Activated naive CD4-positive, alpha-beta T cell treated with anti-CD3 and anti-CD28 coated beads, Interleukin-2, amount 10 ng/mL, durations not matched to agents 7 days and 5 days (primary cell): ENCODE results near the gene C5orf15.

Source experiments
- CTCF ChIA-PET: fragments of 350-600 bp; sonication (Branson Sonifier 250); formaldehyde crosslinking; loops from one replicate; lab custom pipeline; 2021; ENCODE audit warnings: antibody characterized with exemption; lab: Charles Lee
- DNase-seq: peaks from one replicate; pipeline ENCODE4 v3.0.0-alpha.2; 2020
- H3K27ac Mint-ChIP-seq: one replicate; pipeline ENCODE4 v1.8.0; 2021; ENCODE audit warnings: mild to moderate bottlenecking, moderate library complexity, mixed read lengths
- H3K27me3 Mint-ChIP-seq: one replicate; pipeline ENCODE4 v1.8.0; 2021; ENCODE audit warnings: mild to moderate bottlenecking, mixed read lengths
- H3K36me3 Mint-ChIP-seq: one replicate; pipeline ENCODE4 v1.8.0; 2021; ENCODE audit warnings: mixed read lengths
- H3K4me1 Mint-ChIP-seq: one replicate; pipeline ENCODE4 v1.8.0; 2021; ENCODE audit warnings: mixed read lengths
- H3K4me3 Mint-ChIP-seq: one replicate; pipeline ENCODE4 v1.8.0; 2021; ENCODE audit warnings: mild to moderate bottlenecking, moderate library complexity, mixed read lengths
- H3K9me3 Mint-ChIP-seq: one replicate; pipeline ENCODE4 v1.8.0; 2021; ENCODE audit warnings: mixed read lengths

Gene C5orf15

DNA sequence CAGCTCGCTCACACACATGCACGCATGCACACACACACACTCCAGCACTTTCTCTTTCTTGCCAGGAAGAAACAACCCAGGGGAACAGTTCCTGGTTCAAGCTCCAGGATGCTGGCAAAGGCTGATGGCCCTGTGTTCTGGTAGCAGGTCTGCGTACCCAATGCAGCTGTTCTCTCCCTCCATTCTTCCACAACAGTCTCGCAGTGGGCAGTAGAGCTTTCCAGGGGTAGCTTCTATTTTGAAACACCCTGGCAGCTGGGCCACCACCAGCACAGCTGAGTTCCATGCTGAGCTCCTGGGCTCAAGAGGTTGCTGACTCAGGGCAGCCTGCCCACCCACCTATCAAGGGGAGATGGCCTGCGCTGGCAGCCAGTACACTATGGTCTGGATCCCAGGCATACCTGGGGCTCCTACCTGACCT is 31.7 kb upstream of the C5orf15 start:
- no peak overlapping the region for H3K27ac Mint-ChIP-seq
- H3K4me3 Mint-ChIP-seq = no peak overlapping the region
- CTCF ChIA-PET = interaction anchor here (1.3 to 9.4 kb wide), 4 partner anchors 17 to 55 kb away, joined by 3 to 107 read pairs (median 4); no protein-coding TSS in a partner anchor
- peaks cover 58% of the 10 kb centered on the region for H3K4me1 Mint-ChIP-seq
- H3K36me3 Mint-ChIP-seq = peaks cover 28% of the 10 kb centered on the region
- H3K9me3 Mint-ChIP-seq = no peaks in the 10 kb centered on the region
- no peak for DNase-seq
- H3K27me3 Mint-ChIP-seq = no peaks in the 10 kb centered on the region

DNA sequence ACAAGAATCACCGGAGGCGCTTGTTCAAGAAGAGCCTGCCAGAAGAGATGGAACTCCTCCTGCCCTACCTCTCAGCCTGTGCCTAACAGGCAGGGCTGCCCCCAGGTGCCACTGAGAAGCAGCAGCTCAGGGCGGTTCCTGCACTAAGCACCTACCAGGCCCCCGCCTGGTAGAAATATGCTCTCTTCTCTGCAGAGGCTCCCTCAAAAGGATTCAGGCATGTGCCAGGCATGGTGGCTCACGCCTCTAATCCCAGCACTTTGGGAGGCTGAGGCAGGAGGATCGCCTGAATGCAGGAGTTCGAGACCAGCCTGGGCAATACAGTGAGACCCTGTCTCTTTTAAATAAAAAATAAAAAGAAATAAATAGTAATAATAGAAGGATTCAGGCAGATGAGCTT is 30.4 kb upstream of the C5orf15 start:
- Mint-ChIP-seq H3K4me3 (no peak overlapping the region), H3K9me3 (no peaks in the 10 kb centered on the region), H3K27me3 (no peaks in the 10 kb centered on the region), H3K36me3 (peaks cover 27% of the 10 kb centered on the region), H3K27ac (no peak overlapping the region), H3K4me1 (peaks cover 65% of the 10 kb centered on the region)
- no peak for DNase-seq
- CTCF ChIA-PET = interaction anchor here (0.8 to 9.4 kb wide), 5 partner anchors 12 to 55 kb away, joined by 3 to 107 read pairs (median 4); no protein-coding TSS in a partner anchor

DNA sequence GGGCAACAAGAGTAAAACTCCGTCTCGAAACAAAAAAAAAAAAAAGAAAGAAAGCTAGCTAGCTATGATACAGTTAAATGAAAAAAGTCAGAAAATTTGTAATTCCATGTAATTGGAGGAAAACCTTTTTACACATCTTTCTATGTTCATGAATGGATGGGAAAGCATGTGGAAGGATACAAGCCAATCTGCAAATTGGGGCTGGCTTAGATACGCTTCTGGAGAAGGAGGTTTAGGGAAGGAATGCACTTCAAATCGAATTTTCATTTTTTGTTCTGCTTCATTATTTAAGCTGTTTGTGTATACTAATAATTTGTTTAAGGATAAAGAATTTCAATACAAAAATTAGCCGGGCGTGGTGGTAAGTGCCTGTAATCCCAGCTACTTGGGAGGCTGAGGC is 29.6 kb upstream of the C5orf15 start:
- H3K4me1 Mint-ChIP-seq = peaks cover 64% of the 10 kb centered on the region
- peaks cover 22% of the 10 kb centered on the region for H3K36me3 Mint-ChIP-seq
- no peak for DNase-seq
- H3K9me3 Mint-ChIP-seq = no peaks in the 10 kb centered on the region
- no peaks in the 10 kb centered on the region for H3K27me3 Mint-ChIP-seq
- no peak overlapping the region for H3K27ac Mint-ChIP-seq
- no peak overlapping the region for H3K4me3 Mint-ChIP-seq
- CTCF ChIA-PET = interaction anchor here (0.7 to 9.4 kb wide), 5 partner anchors 8 to 514 kb away, joined by 3 to 107 read pairs (median 4); partner anchors contain the start of gene VDAC1

DNA sequence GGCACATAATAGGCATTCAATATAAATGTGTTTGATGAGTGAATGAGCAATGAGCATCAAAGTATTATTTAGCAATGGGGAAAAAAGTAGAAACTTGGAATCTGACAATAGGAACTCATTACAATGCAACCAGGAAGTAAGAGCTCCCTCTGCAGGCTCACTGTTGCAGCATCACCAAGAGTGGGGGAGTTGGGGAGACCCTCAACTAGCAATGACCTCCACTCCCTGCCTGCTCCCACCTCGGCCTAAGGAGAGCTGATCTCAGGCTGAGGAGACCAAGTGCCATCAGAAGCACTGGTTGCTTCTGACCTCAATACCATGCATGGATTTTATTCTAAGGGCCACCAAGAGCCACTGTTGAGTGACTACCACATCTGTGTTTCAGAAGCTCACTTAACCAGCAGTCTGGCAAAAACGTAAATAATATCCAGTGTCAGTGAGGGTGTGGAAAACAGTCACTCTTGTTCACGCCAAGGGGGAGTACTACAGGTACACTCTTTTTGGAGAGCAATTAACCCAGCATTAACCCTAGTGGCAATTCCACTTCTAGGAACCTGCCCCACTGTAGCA is 28.3 kb upstream of the C5orf15 start:
- peak overlapping the region; percentile 37 for H3K27ac Mint-ChIP-seq
- H3K4me3 Mint-ChIP-seq = no peak overlapping the region
- CTCF ChIA-PET = interaction anchor here (0.6 to 9.4 kb wide), 9 partner anchors 9 to 614 kb away, joined by 3 to 107 read pairs (median 5); partner anchors contain the start of gene VDAC1
- peaks cover 12% of the 10 kb centered on the region for H3K36me3 Mint-ChIP-seq
- peak; percentile 35 for DNase-seq
- peaks cover 57% of the 10 kb centered on the region for H3K4me1 Mint-ChIP-seq
- H3K9me3 Mint-ChIP-seq = no peaks in the 10 kb centered on the region
- H3K27me3 Mint-ChIP-seq = no peaks in the 10 kb centered on the region

DNA sequence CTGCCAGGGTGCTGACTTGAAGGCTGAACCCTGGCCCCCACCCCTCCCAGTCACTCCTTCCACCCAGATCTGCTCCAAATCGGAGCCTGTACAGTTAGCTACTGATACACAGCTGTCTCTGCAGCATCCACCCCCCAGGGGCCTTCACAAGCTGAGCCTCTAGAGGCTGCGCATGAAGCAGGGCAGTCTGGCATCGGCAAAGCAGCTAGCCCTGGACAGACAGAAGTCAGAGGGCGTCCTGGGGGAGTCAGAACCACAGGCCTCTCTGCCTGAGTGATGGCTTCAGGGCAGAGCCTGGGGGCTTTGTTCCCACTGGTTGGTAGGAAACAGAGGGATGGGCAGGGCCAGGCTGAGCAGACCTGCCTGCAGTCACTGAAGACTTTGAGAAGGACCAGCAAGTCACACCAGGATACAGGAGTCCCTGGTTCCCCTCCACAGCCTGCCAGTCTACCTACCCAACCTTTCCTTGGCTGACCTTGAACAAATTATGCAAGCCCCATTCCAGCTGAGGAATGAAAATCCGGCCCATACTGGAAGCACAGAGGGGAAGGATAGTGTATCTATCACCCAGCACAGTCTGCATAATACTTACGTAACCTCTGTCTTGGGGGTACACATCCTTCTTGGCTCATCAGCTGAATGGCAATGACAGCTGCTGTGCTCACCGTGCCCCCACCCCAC is 27.6 kb upstream of the C5orf15 start:
- H3K27me3 Mint-ChIP-seq = no peaks in the 10 kb centered on the region
- CTCF ChIA-PET = interaction anchor here (0.6 to 9.4 kb wide), 9 partner anchors 7 to 614 kb away, joined by 3 to 107 read pairs (median 4); partner anchors contain the start of gene VDAC1
- H3K9me3 Mint-ChIP-seq = no peaks in the 10 kb centered on the region
- H3K36me3 Mint-ChIP-seq = peaks cover 12% of the 10 kb centered on the region
- H3K4me3 Mint-ChIP-seq = no peak overlapping the region
- no peak overlapping the region for H3K27ac Mint-ChIP-seq
- H3K4me1 Mint-ChIP-seq = peaks cover 51% of the 10 kb centered on the region
- no peak for DNase-seq

DNA sequence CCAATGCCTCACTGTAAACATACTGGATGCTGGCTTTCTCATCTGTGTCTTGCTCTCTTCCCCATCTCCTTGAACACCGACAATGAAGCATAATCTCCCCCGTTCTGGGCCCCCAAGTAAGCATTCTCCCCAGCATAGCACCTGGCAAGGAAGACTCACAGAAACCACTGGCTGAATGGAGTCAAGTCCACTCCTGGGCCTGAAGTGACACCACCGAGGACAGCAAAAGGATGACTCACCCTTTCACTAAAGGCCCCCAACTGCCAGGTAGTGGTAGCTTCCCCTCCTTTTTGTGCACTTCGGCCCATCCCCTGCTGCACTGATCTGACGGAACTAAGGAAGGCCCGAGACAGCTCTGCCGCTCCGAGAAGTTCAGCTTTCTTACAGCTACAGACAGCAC is 26.9 kb upstream of the C5orf15 start:
- H3K4me1 Mint-ChIP-seq = peaks cover 46% of the 10 kb centered on the region

DNA sequence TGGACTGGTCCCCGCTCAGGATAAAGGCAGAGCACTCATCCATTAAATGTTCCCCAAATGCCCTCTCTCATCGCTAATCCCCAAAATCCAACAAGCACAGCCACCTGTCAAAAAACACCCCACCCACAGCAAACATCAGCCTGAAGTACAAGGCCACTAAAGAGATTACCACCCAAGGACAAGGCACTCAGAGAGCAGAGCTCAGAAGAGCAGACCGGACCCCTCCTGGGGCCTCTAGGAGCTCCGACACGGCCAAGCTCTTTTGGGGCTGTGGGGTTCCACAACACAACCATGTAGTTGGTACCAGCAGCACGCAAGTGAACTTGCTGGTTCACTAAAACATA is 26.5 kb upstream of the C5orf15 start:
- H3K27ac Mint-ChIP-seq = no peak overlapping the region
- H3K27me3 Mint-ChIP-seq = no peaks in the 10 kb centered on the region
- H3K4me3 Mint-ChIP-seq = no peak overlapping the region
- peaks cover 43% of the 10 kb centered on the region for H3K4me1 Mint-ChIP-seq
- no peak for DNase-seq
- CTCF ChIA-PET = interaction anchor here (1.4 to 9.4 kb wide), 3 partner anchors 8 to 14 kb away, joined by 3 to 107 read pairs (median 4); no protein-coding TSS in a partner anchor
- H3K9me3 Mint-ChIP-seq = no peaks in the 10 kb centered on the region
- H3K36me3 Mint-ChIP-seq = peaks cover 17% of the 10 kb centered on the region

More for the DNA sequence above, 26.9 kb upstream of the C5orf15 start:
- peaks cover 13% of the 10 kb centered on the region for H3K36me3 Mint-ChIP-seq
- no peaks in the 10 kb centered on the region for H3K27me3 Mint-ChIP-seq
- CTCF ChIA-PET = interaction anchor here (1.4 to 9.4 kb wide), 4 partner anchors 8 to 31 kb away, joined by 3 to 107 read pairs (median 5); no protein-coding TSS in a partner anchor
- DNase-seq = no peak
- H3K4me3 Mint-ChIP-seq = no peak overlapping the region
- H3K27ac Mint-ChIP-seq = peak overlapping the region; percentile 28
- H3K9me3 Mint-ChIP-seq = no peaks in the 10 kb centered on the region

DNA sequence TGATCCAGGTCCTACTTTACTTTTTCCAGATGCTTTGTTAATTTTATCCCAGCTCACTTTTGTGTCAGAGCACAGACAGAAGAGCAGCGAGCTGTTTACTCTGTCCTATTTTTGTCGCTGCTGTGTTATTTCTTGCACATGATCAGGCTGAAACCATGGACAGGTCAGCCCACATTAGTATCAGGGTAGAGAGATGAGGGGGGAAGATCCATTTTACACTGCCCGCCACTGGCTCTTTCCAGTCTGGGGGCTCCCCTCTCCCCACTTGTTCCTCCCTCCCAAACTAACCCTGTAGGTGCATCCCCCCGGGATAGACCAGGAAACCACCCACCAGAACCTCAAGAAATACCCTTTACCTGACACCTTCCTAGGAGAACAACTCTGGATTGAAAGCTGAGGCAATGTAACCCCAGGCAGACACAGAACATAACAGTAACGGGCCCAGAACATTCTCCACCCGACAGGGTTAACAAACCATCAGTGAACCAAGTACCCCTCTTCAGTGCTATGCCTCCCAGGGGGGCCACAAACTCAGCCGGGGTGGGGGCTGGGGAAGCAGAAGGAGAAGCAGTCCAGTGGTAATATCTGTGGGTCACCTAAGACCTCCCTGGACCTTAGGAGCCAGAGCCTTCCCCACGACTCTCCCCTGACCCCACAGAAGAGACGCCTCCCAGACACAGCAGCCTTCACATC is 26.0 kb upstream of the C5orf15 start:
- Mint-ChIP-seq H3K27ac (no peak overlapping the region), H3K4me3 (no peak overlapping the region), H3K36me3 (peaks cover 19% of the 10 kb centered on the region), H3K27me3 (no peaks in the 10 kb centered on the region), H3K9me3 (no peaks in the 10 kb centered on the region), H3K4me1 (peaks cover 38% of the 10 kb centered on the region)
- CTCF ChIA-PET = interaction anchor here (0.6 to 9.4 kb wide), 3 partner anchors 9 to 13 kb away, joined by 3 to 107 read pairs (median 3); no protein-coding TSS in a partner anchor
- no peak for DNase-seq

DNA sequence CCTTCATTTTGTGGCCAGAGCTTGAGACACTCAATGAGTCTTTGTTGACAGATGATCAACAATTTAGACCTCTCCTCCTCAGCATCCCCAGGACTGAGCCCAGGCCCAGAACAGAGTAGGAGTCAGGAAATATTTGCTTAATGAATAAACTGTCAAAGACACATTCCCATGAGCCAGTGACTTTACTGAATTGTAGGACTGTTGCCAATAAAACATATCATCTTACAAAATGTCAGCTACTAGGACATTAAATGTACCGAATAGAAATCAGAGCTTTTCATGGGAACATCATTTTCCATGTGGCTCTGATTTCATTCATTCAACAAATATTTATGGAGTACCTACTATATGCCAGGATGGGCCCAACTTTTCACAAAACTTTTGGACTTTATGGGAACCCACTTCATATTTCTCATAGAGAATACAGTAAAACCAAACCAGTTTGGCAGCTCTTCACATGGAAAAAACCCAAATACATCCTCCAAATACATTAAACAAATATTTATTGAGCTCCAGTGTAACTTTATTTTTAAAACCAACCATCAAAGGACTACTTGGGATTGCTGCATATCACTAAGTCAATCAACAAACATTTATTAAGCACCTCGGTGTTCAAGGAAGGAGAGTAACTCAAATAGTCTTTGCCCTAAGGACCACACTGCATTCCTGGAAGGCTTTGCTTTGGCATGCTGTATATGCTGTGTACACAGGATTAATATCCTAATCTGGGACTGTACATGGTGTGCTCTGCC is 24.9 kb upstream of the C5orf15 start:
- DNase-seq = no peak
- peaks cover 36% of the 10 kb centered on the region for H3K4me1 Mint-ChIP-seq
- CTCF ChIA-PET = interaction anchor here (0.6 to 9.4 kb wide), 2 partner anchors 11 to 12 kb away, joined by 3 to 107 read pairs; no protein-coding TSS in a partner anchor
- no peak overlapping the region for H3K27ac Mint-ChIP-seq
- no peaks in the 10 kb centered on the region for H3K27me3 Mint-ChIP-seq
- H3K36me3 Mint-ChIP-seq = peaks cover 25% of the 10 kb centered on the region
- no peaks in the 10 kb centered on the region for H3K9me3 Mint-ChIP-seq
- H3K4me3 Mint-ChIP-seq = no peak overlapping the region

DNA sequence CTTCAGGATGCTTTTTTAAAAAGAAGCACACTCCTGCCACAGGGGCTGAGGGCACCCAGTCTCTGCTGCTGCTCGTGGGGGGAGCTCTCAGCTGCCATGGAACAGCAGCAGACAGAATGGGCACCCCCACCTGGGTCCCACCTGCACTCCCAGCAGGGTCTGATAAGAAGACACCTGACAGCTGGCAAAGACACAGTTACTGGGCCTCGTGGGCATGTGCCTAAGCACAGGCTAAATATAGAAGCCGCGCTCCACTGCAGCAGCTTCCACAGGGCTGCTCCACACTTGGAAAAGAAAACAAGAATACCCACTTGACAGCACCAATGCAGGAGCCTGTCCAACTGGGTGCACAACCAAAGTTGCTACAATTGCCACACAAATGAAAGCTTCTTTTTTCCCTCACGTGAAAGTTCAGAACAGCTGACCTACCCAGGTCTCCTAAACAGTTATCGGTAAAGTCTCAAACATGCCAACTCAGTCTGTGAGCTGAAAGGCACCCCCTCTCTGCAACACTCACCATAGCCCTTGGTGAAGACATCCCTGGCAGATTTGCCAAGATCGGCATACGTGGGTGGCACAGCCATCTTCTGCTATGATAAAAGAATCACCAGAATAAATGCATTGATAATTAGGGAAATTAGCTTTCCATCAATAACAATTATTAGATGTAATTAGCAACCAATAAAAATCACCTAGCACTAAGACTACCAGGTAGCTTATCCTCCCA is 24.2 kb upstream of the C5orf15 start:
- Mint-ChIP-seq H3K36me3 (peaks cover 29% of the 10 kb centered on the region), H3K4me1 (peaks cover 32% of the 10 kb centered on the region), H3K27ac (no peak overlapping the region), H3K4me3 (no peak overlapping the region), H3K27me3 (no peaks in the 10 kb centered on the region), H3K9me3 (no peaks in the 10 kb centered on the region)
- CTCF ChIA-PET = interaction anchor here (9.4 kb wide), 1 partner anchor 11 kb away, joined by 107 read pairs; no protein-coding TSS in a partner anchor
- no peak for DNase-seq

DNA sequence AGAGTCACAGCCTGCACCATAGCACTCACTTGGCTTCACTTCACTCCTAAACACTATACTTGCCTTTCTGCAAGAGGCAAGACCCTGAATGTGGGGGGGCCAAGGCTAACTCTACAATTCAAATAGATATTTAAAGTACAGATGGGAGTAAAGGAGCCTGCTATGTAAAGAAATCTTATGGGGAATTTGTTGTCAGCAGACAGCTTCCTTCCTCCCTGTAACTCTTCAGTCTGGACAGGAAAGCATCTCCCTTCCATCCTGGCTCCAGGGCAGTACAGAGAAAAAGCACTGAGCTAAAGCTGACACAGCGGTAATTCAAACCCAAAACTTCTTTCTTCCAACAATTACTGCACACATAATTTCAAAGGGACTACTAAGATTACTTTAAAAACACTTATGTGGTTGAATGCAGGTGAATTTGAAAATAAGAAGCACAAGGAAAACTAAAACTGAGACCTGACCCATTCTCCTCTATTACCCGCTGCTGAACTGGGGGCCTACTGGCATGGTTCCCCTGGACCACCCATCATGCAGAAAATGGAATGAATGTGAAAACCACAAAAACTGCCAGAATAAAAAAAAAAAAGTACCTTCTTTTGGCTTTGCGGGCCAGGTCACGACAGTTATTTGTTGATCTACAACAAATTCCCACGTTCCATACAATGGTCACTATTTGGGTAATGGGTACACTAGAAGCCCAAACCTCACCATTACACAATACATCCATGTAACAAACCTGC is 22.9 kb upstream of the C5orf15 start:
- Mint-ChIP-seq H3K9me3 (no peaks in the 10 kb centered on the region), H3K27me3 (no peaks in the 10 kb centered on the region), H3K4me1 (peaks cover 25% of the 10 kb centered on the region), H3K36me3 (peaks cover 29% of the 10 kb centered on the region), H3K4me3 (no peak overlapping the region), H3K27ac (no peak overlapping the region)
- DNase-seq = no peak
- CTCF ChIA-PET = interaction anchor here (9.4 kb wide), 1 partner anchor 9 kb away, joined by 107 read pairs; no protein-coding TSS in a partner anchor

DNA sequence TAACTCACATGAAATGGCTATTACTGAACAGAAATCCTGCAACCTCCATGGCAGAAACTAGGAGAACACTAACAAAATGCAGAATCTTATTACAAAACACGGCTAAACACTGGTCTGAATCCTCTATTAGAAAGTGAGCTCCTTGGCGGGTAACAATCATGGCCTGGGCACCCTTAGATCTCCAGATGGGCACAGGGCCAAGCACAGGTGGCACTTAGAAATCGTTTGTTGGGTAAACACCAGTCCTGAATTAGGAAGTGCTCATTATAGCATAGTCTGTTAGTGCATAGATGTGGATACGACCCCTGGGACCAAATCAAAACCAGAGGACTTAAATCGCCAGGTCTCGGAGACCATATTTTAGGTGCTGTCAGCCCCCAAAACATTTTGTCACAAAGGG is 22.0 kb upstream of the C5orf15 start:
- DNase-seq = no peak
- CTCF ChIA-PET = interaction anchor here (1.2 kb wide), 1 partner anchor 10 kb away, joined by 3 read pairs; no protein-coding TSS in a partner anchor
- Mint-ChIP-seq H3K27ac (no peak overlapping the region), H3K36me3 (peaks cover 34% of the 10 kb centered on the region), H3K27me3 (no peaks in the 10 kb centered on the region), H3K9me3 (no peaks in the 10 kb centered on the region), H3K4me3 (no peak overlapping the region), H3K4me1 (peaks cover 22% of the 10 kb centered on the region)
